GM18505 (cell line): Measurements from ENCODE around the gene GLI3.

Source experiments
- ATAC-seq: cut with Tn5 transposase; IDR thresholded peaks from one replicate; pipeline ENCODE4 v1.9.1; 2021; ENCODE audit not compliant: unreplicated experiment
- POLR2A ChIP-seq: IDR thresholded peaks from 4 replicates; pipeline ENCODE4 v1.6.1; 2011; ENCODE audit warnings: borderline replicate concordance; ENCODE audit not compliant: insufficient read depth, insufficient read length; ENCODE audit errors: extremely low read depth

The GLI3 gene

DNA sequence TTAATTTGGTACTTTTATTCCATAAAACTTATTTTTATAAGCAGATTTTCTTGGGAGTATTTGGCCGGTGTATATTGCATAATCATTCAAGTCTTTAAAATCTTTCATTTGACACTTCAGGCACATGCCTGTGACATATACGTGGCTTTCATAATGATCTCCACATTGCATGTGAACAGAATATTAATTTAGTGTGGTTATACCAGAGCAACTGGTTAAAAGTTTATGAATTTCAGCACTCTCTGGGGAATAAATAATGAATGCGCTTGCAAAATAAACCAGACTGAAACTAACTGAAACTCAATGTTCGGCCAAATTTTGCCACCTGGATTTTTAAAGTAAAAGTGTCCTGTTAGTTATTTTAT lies 242.3 kb downstream of the GLI3 start:
- no peak for TF ChIP-seq POLR2A
- ATAC-seq: no peak

DNA sequence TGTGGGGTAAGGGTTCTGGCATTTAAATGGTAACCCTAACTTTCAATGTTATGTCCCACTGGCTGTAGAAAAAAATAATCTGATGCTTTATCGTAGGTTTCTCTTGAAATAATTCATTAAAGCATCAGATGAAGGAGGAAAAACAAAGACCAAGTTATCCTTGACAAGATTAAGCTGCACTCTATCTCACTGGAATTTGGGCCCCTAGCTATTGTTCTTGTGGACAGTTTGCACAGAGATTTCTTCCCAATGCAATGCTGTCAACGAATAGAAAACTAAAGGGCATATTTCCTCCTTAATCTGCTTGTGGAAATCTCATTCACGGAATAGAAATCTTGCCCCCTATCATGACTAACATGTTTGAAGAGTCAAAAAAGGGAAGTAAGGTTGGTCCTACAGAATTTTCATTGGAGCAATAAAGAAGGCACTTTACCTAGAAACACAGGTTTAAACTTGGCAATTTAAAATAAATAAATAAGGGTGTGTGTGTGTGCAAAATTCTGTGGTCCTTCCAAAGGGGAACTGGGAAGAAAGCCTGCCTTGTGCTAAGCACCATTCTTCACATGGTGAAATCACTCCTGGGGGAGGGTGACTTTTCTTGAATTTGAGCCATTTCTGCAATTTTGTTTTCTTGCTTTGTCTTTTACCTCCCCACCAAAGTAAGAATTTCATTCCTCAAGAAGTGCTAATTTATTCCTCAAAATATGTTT lies 242.8 kb downstream of the GLI3 start:
- TF ChIP-seq POLR2A: no peak
- ATAC-seq: no peak

DNA sequence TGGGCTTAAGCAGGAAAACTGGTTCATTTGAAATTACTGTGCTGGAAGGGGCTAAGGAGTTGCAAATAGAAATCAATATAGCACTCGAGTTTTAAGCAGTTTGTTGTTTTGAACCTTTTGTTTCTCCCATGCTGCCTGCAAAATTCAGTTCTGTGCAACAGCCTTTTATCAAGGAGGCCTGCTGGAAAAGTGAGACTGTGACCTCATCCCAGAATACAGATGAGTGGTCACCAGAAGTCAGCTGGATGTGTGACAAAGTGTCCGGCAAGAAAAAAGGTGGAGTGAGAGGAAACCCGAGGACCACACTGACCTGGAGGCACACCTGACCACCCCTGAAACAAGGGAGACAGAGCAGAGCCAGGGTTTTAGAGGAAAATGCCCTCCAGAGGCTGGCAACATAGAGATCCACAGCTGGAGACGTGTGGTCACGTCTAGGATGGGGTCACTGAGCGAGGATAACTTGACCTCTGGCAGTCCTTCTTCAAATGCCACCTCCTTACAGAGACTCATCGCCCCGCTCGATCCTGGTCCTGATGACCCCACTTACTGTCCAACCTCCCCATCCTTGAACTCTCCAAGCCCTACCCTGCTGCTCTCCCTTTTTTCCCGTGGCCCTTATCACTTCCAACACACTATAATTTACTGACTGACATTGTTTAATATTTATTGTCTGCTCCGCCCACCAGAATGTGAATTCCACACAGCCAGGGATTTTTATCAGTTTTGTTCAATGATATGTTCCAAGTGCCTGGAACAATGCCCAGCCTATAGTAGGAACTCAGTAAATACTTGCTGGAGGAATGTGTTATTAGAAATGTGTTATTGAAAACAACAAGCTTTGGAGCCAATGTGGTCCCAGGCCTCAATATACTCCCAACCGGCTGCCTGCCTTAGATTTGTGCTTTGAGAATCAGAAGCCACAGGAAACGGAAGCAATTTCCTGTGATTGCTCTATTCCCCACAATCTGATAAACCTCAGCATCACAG lies 243.8 kb downstream of the GLI3 start:
- TF ChIP-seq POLR2A: no peak
- no peak for ATAC-seq

DNA sequence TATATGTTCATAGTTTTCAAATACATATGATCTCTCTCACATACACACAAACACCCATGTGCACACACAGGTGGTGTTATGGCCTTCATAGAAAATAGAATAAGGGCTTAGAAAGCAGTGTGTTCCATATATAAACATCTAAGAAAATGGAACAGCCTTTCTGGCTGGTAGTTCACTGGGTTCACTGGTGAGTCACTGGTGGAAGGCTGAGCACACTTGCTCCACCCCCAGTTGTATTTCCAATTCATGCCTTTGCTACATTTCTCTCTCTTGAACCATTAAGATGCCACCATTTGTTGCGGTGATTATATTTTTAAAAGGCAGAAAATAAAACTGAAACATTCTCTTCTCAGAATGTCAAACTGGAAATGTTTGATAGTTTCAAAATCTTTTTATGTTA lies 252.1 kb downstream of the GLI3 start:
- TF ChIP-seq POLR2A: no peak
- ATAC-seq: no peak

DNA sequence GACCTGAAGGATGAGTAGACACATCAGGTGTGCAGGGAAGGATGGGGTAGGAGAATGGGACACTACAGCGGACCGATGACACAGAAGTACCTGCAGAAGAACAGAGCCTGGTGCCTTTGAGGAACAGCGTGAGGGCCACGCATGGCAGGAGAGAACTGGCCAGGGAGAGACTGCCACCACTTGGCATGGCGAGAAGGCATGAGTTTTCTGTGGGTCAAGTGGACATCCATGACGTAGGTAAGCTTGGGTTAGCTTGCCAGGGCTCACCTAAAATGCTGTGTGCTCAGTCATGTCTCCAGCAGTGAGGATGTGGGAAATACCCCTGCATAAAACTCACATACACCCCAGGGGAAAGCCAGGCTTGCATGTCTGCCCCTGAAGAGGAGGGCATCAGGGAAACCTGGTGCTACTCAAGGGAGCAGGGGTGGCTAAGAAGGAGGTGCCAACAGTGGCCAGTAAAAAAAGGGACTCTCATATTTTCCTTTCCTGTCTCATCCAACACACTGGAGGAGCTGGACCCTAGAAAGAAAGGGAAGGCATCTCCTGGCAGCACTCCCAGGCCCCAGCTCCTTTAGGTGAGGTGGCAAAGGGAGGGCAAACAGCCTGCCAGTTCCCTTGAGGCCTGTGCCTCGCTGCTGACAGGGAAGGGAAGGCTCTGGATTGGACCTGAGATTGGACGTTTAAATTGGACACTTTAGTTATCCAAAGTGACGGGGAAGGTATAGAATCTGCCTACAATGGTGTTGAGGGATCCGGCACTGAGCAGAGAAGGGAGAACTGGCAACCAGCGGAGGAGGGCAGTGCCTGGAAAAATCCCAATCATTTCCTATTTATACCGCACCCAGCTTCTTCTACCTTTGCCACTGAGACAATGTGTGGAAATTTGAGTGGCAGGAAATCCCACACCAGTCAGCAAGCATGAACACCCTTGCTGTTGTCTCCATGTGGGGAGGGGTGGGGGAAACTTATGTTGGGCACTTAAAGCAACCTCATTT lies 255.7 kb downstream of the GLI3 start:
- no peak for TF ChIP-seq POLR2A
- ATAC-seq: no peak

DNA sequence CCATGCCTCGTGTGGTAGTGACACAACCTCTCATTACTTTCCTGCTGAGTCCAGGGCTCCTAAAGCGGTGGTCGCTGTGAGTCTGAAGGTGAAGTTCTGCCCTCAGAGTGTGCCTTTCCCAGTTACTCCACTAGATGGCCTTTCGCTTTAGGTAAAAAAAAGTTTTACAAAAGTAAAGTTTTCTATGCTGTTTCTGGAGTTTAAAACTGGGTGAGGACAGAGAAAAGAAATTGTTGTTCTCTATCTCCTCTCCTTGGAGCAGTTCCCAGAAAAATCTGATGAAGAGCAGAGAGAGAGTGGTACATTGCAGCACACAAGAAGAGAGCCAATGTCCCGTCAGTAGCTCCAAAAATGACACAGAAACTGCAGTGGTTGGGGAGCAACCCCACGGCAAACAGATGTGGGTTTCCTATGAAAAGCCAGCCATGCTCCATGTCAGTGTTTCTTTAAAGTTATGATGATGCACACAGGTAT lies 257.1 kb downstream of the GLI3 start:
- no peak for TF ChIP-seq POLR2A
- no peak for ATAC-seq

DNA sequence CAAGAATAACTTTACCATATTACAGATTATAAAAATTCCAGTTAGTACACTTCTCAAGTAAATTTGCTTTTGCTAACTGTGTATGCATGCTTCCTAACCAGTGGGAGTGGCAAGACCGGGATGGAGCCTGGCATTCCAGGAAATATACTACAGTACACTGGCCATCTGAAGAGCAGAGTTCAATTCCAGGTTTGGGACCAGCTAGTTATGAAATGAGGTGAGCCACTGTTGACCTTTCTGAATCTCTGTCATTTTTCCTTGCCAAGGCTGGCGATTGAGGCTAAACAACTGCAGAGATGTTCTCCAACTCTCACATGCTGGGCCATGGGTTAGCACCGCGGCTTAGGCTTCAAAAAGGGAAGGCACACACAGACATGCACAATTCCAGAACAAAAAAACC lies 258.2 kb downstream of the GLI3 start:
- no peak for ATAC-seq
- no peak for TF ChIP-seq POLR2A

DNA sequence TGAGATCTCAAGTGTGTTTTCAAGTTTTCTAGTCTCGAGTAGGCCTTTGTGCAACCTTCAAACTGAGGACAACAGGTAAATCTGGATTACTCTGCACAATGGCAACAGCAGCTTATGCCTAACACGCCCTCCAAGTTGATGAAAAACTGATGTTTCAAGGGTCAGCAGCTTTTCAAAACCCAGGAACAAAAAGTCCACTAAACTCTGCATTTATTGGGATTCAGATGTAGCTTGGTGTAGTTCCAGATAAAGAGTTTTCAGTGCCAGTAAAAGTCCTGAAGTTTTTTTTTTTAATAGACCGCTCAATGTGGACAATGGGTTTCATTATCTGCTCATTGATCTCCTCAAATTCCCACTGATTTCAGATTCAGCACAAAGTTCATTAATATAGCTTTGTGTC lies 259.3 kb downstream of the GLI3 start:
- no peak for ATAC-seq
- no peak for TF ChIP-seq POLR2A

DNA sequence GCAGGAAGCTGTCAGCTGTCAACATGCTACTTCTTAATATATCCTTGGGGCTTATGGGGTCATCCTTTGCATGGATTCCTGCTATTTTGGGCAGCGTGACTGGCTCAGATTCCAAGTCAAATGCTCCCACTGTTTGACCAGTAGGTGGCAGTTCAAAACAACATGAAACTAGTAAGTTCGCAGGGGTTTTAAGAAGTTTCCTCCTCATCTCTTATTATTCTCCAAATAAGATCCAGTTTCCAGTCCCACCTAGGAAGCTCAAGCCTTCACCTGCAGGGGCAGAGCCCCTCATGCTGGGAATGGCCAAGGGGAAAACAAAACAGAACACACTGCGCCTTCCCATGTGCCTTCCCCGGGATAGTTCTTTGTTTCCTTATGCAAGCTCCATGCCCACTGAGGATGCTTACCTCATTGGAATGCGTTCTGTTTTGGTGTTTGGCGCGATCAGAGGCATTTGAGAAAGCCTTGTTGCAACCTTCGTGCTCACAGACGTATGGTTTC lies 259.8 kb downstream of the GLI3 start:
- ATAC-seq: no peak
- no peak for TF ChIP-seq POLR2A

DNA sequence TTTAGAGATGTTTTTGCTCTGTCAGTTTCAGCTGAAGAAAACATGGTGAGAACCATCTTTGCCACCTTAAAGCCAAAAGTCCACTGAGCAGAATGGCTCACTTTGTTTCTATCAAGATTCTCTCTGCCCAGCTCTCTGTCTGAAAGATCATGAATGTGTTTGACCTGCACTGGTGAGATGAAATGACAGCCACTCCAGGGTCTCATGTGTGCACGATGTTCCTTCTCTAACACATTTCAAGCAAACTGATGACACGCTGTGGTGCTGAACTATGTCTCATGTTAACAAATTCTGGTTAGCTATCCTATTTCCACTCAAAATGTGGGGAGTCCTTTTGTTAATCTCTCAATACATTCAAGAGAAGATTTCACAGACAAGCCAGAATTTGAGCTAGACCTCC lies 260.6 kb downstream of the GLI3 start:
- no peak for ATAC-seq
- no peak for TF ChIP-seq POLR2A

DNA sequence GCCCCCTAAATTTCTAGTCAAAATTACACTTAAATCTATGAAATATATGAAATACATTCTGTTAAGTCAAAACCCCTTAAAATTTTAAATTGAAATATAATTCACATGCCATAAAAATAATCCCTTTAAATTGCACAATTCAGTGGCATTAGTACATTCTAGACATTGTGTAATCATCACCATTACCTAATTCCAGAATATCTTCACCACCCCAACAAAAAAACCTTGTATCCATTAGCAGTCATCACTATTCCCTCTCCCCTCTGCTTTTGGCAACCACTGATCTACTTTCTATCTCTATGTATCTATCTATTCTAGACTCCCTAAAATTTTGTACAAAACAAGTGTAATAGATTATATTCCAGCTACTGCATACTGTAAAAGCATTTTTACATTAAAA lies 261.2 kb downstream of the GLI3 start:
- ATAC-seq: no peak
- TF ChIP-seq POLR2A: no peak

DNA sequence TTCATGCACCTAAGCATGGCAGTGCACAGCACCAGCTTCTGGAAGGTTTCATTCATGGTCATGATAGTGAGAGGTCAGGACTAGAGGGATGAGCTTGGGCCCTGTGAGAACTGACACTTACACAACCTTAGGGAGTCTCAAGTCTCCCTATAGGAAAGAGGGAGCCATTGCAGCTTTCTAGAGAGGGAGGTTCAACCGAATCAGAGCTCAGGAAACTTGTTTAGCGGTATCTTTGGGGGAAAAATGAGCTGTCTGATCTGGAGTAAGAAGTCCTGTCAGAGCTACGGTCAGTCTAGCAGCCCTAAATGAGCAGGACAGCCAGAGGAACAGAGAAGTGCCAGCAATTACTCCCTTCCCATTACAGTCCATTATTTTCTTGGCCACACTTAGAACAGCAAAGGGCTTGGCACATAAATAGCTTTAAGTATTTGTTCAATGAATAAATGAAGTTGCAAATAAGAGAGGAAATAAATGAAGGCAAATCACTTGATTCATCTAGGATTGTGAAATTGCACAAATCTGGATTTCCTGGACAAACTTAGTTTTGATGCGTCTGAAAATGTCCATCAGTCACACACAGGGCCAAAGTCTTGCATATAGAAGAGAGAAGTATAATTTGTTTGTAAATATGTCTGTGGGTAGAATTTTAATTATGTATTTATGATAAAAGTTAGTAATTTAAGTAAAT lies 262.0 kb downstream of the GLI3 start:
- no peak for TF ChIP-seq POLR2A
- ATAC-seq: no peak
